OCI-LY1 (cell line): ENCODE measurements around the gene SMPD1.

Experiments used
- H2AFZ ChIP-seq: fragments of 200-600 bp; sonication (generic), shearing (Covaris generic); 2 replicates; pipeline ENCODE4 v1.6.0; 2014; ENCODE audit warnings: antibody characterized with exemption, mild to moderate bottlenecking, low read length
- H3F3A ChIP-seq: fragments of 200-600 bp; sonication (generic), shearing (Covaris generic); 2 replicates; pipeline ENCODE4 v1.6.0; 2014; ENCODE audit warnings: mild to moderate bottlenecking, antibody characterized with exemption, low read length, moderate library complexity; ENCODE audit not compliant: insufficient read depth
- H3K27ac ChIP-seq: fragments of 200-600 bp; sonication (generic); 2 replicates; pipeline ENCODE4 v1.5.1; 2014; ENCODE audit warnings: low read length, mixed run types, mild to moderate bottlenecking, low read depth; ENCODE audit not compliant: poor library complexity, severe bottlenecking
- H3K27me3 ChIP-seq: fragments of 200-600 bp; sonication (generic); 2 replicates; pipeline ENCODE4 v1.6.0; 2014; ENCODE audit warnings: antibody characterized with exemption, mild to moderate bottlenecking, low read length, moderate library complexity; ENCODE audit not compliant: insufficient read depth
- H3K36me3 ChIP-seq: fragments of 200-600 bp; sonication (generic); 2 replicates; pipeline ENCODE4 v1.6.1; 2014; ENCODE audit warnings: mild to moderate bottlenecking, antibody characterized with exemption, low read length, moderate library complexity, mixed read lengths; ENCODE audit not compliant: insufficient read depth
- H3K4me1 ChIP-seq: fragments of 200-600 bp; sonication (generic); 2 replicates; pipeline ENCODE4 v1.5.1; 2014; ENCODE audit warnings: mild to moderate bottlenecking, low read length, moderate library complexity; ENCODE audit not compliant: insufficient read depth, severe bottlenecking
- H3K4me2 ChIP-seq: fragments of 200-600 bp; sonication (generic), shearing (Covaris generic); 2 replicates; pipeline ENCODE4 v1.6.1; 2014; ENCODE audit warnings: low read length
- H3K4me3 ChIP-seq: fragments of 200-600 bp; sonication (generic); 2 replicates; pipeline ENCODE4 v1.5.1; 2014; ENCODE audit warnings: low read length, low read depth, mild to moderate bottlenecking, mixed read lengths; ENCODE audit not compliant: poor library complexity, severe bottlenecking
- H3K79me2 ChIP-seq: fragments of 200-600 bp; shearing (Covaris generic); 2 replicates; pipeline ENCODE4 v1.6.1; 2016; ENCODE audit warnings: mixed run types, low read length, mixed read lengths; ENCODE audit not compliant: insufficient read depth
- H3K9ac ChIP-seq: fragments of 200-600 bp; sonication (generic), shearing (Covaris generic); 2 replicates; pipeline ENCODE4 v1.6.1; 2014; ENCODE audit warnings: mild to moderate bottlenecking, low read length, mixed read lengths
- H3K9me2 ChIP-seq: fragments of 200-600 bp; sonication (generic), shearing (Covaris generic); 2 replicates; pipeline ENCODE4 v1.6.1; 2014; ENCODE audit warnings: low read depth, mild to moderate bottlenecking, low read length, mixed read lengths
- H3K9me3 ChIP-seq: fragments of 200-600 bp; shearing (Covaris generic); 2 replicates; pipeline ENCODE4 v1.6.1; 2014; ENCODE audit warnings: low read length, mixed read lengths
- H4K20me1 ChIP-seq: fragments of 200-600 bp; sonication (generic), shearing (Covaris generic); 2 replicates; pipeline ENCODE4 v1.6.0; 2016; ENCODE audit warnings: mild to moderate bottlenecking, low read length; ENCODE audit not compliant: insufficient read depth
- EZH2 ChIP-seq: fragments of 200-600 bp; sonication (generic), shearing (Covaris generic); IDR thresholded peaks from 2 replicates; pipeline ENCODE4 v1.8.0; 2017; ENCODE audit warnings: borderline replicate concordance, mixed run types, mild to moderate bottlenecking, antibody characterized with exemption, low read length, moderate library complexity, mixed read lengths
- TF ChIP-seq, protein P1 (sequence below): fragments of 200-600 bp; sonication (generic), shearing (Covaris generic); IDR thresholded peaks from 2 replicates; pipeline ENCODE4 v1.5.1; 2017; ENCODE audit warnings: mild to moderate bottlenecking, antibody characterized with exemption, low read length, moderate library complexity, mixed read lengths

The SMPD1 gene

DNA sequence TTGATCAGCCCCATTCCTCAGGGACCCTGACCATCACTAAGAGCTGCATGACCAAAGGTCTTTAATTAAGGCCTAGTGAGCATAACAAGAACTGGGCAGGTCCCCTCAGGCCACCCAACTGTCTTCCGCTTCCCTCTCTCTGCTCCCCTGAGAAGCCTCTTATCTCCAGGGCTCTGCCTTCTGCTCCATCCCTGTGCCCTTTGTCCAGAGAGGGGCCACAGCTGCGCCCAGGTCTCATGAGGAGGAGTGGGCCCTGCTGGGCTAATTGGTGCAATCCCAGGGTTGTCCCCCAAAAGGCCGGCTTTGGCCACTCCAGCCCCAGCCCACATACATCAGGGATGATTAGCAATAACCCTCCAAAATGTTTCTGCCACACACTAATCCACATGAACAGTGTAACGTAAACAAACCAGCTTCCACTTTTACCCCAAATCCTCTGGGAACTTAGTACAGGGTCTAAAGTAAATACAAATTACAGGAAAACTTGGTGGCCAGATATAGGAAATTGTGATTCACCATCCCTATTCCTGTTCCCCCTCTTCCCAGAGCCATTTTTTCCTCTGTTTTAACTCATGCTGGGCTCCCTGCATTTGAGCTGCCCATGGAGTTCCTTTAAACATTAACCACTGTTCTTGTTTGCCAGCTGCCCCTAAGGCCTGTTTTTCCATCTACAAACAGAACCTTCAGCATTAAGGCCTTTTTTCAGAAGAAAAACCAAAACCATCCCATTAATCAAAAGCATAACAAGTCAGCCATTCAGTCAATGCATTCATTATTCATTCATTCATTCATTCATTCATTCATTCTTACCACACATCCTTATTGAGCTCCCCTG lies 35.4 kb upstream of the SMPD1 start:
- Histone ChIP-seq H3K79me2 (no peaks in the 10 kb centered on the region), H3K27ac (no peak overlapping the region), H2AFZ (no peak overlapping the region), H3K36me3 (no peaks in the 10 kb centered on the region), H3K9me3 (no peaks in the 10 kb centered on the region), H3K4me3 (no peak overlapping the region), H3K4me2 (no peak overlapping the region), H3K4me1 (no peaks in the 10 kb centered on the region), H4K20me1 (no peaks in the 10 kb centered on the region), H3F3A (no peaks in the 10 kb centered on the region), H3K27me3 (no peaks in the 10 kb centered on the region), H3K9ac (no peak overlapping the region), H3K9me2 (no peaks in the 10 kb centered on the region)
- TF ChIP-seq, protein P1, sequence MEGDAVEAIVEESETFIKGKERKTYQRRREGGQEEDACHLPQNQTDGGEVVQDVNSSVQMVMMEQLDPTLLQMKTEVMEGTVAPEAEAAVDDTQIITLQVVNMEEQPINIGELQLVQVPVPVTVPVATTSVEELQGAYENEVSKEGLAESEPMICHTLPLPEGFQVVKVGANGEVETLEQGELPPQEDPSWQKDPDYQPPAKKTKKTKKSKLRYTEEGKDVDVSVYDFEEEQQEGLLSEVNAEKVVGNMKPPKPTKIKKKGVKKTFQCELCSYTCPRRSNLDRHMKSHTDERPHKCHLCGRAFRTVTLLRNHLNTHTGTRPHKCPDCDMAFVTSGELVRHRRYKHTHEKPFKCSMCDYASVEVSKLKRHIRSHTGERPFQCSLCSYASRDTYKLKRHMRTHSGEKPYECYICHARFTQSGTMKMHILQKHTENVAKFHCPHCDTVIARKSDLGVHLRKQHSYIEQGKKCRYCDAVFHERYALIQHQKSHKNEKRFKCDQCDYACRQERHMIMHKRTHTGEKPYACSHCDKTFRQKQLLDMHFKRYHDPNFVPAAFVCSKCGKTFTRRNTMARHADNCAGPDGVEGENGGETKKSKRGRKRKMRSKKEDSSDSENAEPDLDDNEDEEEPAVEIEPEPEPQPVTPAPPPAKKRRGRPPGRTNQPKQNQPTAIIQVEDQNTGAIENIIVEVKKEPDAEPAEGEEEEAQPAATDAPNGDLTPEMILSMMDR = no peak
- TF ChIP-seq EZH2 = no peak

DNA sequence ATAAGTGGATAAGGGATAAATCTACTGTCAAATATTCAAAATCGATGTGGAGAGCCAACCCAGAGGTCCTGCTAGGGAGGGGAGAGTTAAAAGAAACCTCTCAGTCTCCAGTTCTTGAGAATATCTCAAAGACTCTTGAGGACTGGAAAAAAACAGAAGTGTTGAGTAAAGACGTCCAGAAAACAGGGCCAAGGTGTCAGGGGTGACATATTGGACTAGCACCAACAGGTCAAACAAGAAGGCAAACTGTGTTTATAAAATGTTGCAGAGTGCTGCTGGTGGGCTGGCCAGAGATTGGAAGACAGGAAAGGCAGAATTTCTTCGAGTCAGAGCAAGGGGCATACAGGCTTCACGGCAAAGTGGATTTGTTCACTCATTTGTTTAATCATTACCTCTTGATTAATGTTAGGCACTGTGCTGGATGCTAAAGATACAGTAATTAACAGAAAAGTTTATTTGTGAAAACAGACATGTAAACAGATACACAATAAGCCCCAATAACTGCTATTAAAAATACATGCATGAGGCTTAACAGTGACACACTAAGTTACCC lies 33.7 kb upstream of the SMPD1 start:
- Histone ChIP-seq H3K79me2 (no peaks in the 10 kb centered on the region), H3F3A (no peaks in the 10 kb centered on the region), H3K9me3 (no peaks in the 10 kb centered on the region), H3K4me3 (no peak overlapping the region), H3K36me3 (no peaks in the 10 kb centered on the region), H3K9me2 (no peaks in the 10 kb centered on the region), H4K20me1 (no peaks in the 10 kb centered on the region), H3K27me3 (no peaks in the 10 kb centered on the region), H3K4me1 (no peaks in the 10 kb centered on the region), H3K9ac (no peak overlapping the region), H2AFZ (no peak overlapping the region), H3K4me2 (no peak overlapping the region), H3K27ac (no peak overlapping the region)
- TF ChIP-seq, protein P1 = no peak
- TF ChIP-seq EZH2 = no peak

DNA sequence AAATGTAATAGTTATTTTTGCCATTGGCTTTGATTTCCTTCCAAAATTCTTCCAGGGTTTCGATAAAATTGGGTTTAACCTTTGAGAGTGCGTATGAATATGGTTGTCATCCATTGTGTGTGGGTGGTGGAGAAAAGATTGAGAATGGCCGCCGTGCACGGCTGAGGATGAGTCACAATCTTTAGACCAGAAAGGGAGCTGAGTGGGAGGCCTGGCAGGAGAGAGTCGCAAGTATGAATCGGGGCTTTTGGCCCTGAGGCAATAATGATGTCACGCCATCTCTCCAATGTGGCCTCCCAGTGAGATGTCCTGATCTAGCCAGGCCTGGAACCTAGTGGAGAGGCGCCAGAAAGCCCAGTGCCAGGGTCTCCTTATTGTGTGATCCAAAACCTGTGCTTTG lies 33.1 kb upstream of the SMPD1 start:
- H3K4me3 ChIP-seq = no peak overlapping the region
- no peaks in the 10 kb centered on the region for H3K27me3 ChIP-seq
- no peaks in the 10 kb centered on the region for H4K20me1 ChIP-seq
- H3K79me2 ChIP-seq = no peaks in the 10 kb centered on the region
- H3K4me2 ChIP-seq = no peak overlapping the region
- no peaks in the 10 kb centered on the region for H3F3A ChIP-seq
- TF ChIP-seq, protein P1 = no peak
- no peak for TF ChIP-seq EZH2
- H3K9ac ChIP-seq = no peak overlapping the region
- no peak overlapping the region for H2AFZ ChIP-seq
- H3K9me3 ChIP-seq = no peaks in the 10 kb centered on the region
- H3K9me2 ChIP-seq = no peaks in the 10 kb centered on the region
- no peaks in the 10 kb centered on the region for H3K4me1 ChIP-seq
- H3K36me3 ChIP-seq = no peaks in the 10 kb centered on the region
- H3K27ac ChIP-seq = no peak overlapping the region
